Measurements from ENCODE around the gene MTERF1.

Gene MTERF1

DNA sequence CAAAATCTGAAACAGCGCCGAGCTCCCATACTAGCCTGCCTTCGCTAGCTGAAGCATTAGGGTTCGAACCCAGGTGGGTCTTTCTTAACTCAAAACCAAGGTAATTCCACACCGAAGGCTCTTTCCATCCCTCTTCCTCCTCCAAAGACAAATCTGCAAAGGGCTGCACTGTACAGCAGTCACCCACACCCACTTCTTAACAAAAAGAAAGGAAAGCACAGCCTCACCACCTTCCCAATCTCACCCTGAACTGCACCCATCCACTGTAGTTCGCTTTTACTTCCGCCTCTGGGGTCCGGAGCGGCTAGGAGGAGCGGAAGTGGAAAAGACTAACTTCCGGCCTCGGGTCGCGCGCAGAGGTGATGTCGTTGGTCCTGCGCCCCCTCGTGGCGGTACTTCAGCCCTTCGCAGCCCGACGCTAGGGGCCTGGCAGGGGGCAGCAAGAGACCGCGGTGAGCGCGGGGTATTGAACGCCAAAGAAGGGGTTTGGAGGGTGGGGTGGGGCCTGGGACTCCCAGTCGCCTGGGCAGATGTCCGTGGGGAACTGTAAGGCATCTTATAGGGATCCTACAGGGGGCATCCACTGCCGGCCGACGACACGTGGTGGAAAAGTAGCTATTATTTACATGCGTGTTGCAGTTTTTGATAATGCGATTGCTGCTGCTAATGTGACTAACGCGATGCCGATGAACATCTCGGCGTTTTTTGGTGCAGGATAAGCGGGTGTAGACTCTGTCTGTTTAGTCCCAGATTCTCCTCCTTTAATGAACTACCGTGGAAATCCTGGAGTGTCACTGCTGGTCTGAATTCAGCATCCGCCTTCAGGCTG is at the start of gene MTERF1:
TSS of gene MTERF1 (minus strand) at position 290 of the 829 bp plus-strand sequence. CDS start 619 bp downstream, outside the sequence.
- Mint-ChIP-seq H3K27ac (peak within 1 kb of the TSS; percentile 96), H3K27me3 (no peaks in the 10 kb centered on the region), H3K4me1 (ENCODE audit: low read depth) (peaks cover 45% of the 10 kb centered on the region), H3K9me3 (no peaks in the 10 kb centered on the region), H3K4me3 (peak within 1 kb of the TSS; percentile 87), H3K36me3 (ENCODE audit: low read depth) (peaks cover 49% of the 10 kb centered on the region)
- peak; percentile 96 for DNase-seq

DNA sequence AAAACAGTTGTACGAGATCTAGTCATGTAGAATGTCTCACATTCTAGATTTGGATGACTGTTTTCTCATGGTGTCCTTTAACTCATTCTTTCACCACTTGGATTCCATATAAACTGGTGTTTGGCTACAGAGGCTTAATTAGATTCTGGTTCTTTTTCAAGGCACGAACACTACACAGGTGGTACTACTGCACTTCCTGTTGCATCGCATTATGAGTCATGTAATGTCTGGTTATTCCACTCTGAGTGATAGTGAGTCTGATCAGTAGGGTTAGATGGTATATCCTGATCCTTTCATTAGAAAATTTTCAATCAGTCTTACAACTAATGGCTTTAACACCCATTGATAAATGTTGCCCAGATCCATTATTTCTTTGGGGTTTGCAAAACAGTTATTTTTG is 49.0 kb upstream of the MTERF1 start:
- no peaks in the 10 kb centered on the region for H3K36me3 Mint-ChIP-seq (ENCODE audit: low read depth)
- H3K9me3 Mint-ChIP-seq, result peaks cover 3% of the 10 kb centered on the region
- no peak overlapping the region for H3K27ac Mint-ChIP-seq
- H3K4me1 Mint-ChIP-seq (ENCODE audit: low read depth), result peaks cover 15% of the 10 kb centered on the region
- H3K27me3 Mint-ChIP-seq, result peaks cover 18% of the 10 kb centered on the region
- H3K4me3 Mint-ChIP-seq, result no peak overlapping the region
- DNase-seq, result no peak

DNA sequence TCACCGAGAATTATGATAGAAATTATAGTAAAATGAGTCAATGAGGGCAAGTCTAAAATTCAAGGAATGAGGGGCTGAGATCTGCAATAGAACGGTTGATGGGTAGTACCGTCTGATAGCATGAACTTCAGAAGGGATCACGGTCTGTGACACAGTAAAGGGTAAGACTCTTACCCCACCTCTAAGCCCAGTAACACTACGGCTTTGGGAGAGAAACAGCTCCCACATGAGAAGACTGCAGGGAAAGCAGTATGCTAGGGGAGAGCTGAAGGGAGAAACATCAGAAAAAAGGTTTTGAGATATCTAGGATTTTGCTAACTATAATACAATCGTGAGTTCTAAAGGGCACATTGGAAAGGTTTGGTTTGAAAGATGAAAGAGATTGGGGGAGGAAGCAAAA is 47.4 kb upstream of the MTERF1 start:
- Mint-ChIP-seq H3K36me3 (ENCODE audit: low read depth) (no peaks in the 10 kb centered on the region), H3K4me1 (ENCODE audit: low read depth) (peaks cover 15% of the 10 kb centered on the region), H3K9me3 (peaks cover 3% of the 10 kb centered on the region), H3K27ac (no peak overlapping the region), H3K4me3 (no peak overlapping the region), H3K27me3 (peaks cover 21% of the 10 kb centered on the region)
- DNase-seq, result no peak

- Mint-ChIP-seq H3K4me3 (no peak overlapping the region), H3K9me3 (no peaks in the 10 kb centered on the region), H3K27ac (no peak overlapping the region), H3K36me3 (ENCODE audit: low read depth) (no peaks in the 10 kb centered on the region), H3K27me3 (peaks cover 26% of the 10 kb centered on the region), H3K4me1 (ENCODE audit: low read depth) (peaks cover 2% of the 10 kb centered on the region)
- DNase-seq, result no peak
Observed at GRCh38 chr7:91922857-91923256, 42.4 kb upstream of the MTERF1 start.

DNA sequence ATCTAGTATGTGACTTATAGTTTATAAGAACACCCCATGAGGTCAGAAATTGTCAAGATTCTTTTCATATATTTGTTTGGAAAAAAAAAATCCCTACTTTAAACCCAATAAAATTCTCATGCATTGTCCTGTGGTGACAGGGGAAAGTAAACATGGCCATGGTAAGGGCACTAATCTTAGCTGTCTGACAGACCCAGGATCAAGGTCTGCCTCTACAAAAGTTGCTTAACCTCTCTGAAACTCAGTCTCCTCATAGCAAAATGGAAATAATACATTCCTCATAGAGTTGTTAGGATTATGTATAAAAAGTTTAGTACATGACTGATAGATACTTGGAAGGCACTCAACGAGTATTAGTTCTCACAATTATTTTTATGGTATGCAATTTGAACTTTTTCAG is 37.9 kb upstream of the MTERF1 start:
- H3K4me1 Mint-ChIP-seq (ENCODE audit: low read depth), result peaks cover 4% of the 10 kb centered on the region
- H3K4me3 Mint-ChIP-seq, result no peak overlapping the region
- H3K36me3 Mint-ChIP-seq (ENCODE audit: low read depth), result no peaks in the 10 kb centered on the region
- DNase-seq, result no peak
- H3K9me3 Mint-ChIP-seq, result no peaks in the 10 kb centered on the region
- peaks cover 9% of the 10 kb centered on the region for H3K27me3 Mint-ChIP-seq
- no peak overlapping the region for H3K27ac Mint-ChIP-seq

DNA sequence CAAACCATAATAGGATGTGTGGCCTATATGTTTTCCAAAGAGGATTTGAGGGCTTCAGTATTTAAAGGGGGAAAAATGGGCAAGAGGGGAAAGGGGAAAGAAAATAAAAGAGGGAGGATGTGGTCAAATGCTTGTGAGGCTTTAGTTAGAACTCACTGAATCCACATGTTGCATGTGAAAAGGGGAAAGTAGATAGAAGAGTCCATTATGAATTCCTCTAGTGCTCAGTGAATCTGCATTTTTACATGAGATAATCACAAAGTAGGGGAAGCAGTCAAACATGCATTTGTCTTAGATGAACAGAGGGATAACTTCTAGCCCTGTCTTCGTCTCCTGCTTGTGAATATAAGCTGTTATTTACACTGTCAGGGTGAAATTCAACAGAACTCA is 35.5 kb upstream of the MTERF1 start:
- H3K4me1 Mint-ChIP-seq (ENCODE audit: low read depth), result peaks cover 4% of the 10 kb centered on the region
- H3K27me3 Mint-ChIP-seq, result peaks cover 9% of the 10 kb centered on the region
- H3K9me3 Mint-ChIP-seq, result no peaks in the 10 kb centered on the region
- H3K4me3 Mint-ChIP-seq, result no peak overlapping the region
- H3K36me3 Mint-ChIP-seq (ENCODE audit: low read depth), result no peaks in the 10 kb centered on the region
- no peak for DNase-seq
- H3K27ac Mint-ChIP-seq, result no peak overlapping the region

GRCh38 chr7:91915401-91916050 is 35.0 kb upstream of the MTERF1 start:
- H3K36me3 Mint-ChIP-seq (ENCODE audit: low read depth), result no peaks in the 10 kb centered on the region
- no peaks in the 10 kb centered on the region for H3K9me3 Mint-ChIP-seq
- peaks cover 4% of the 10 kb centered on the region for H3K4me1 Mint-ChIP-seq (ENCODE audit: low read depth)
- no peak overlapping the region for H3K27ac Mint-ChIP-seq
- no peak overlapping the region for H3K4me3 Mint-ChIP-seq
- H3K27me3 Mint-ChIP-seq, result peaks cover 9% of the 10 kb centered on the region
- no peak for DNase-seq

DNA sequence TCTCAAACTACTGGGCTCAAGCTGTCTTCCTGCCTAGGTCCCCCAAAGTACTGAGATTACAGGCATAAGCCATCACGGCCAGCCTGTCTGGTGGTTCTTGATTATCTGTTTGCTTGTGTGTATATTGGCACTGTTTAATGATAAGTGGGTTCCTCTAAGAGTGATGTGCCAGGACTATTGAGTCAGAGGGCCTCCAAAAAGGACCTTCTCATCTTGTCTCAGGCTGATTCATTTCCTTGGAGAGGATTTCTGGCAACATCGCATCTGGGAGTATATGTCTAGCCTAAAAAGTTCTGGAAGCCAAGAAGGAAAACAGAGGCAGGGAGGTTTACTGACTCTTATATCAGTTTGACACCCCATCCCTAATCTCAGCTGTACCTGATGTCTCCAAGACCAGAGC is 33.1 kb upstream of the MTERF1 start:
- Mint-ChIP-seq H3K4me1 (ENCODE audit: low read depth) (peaks cover 4% of the 10 kb centered on the region), H3K4me3 (no peak overlapping the region)

DNA sequence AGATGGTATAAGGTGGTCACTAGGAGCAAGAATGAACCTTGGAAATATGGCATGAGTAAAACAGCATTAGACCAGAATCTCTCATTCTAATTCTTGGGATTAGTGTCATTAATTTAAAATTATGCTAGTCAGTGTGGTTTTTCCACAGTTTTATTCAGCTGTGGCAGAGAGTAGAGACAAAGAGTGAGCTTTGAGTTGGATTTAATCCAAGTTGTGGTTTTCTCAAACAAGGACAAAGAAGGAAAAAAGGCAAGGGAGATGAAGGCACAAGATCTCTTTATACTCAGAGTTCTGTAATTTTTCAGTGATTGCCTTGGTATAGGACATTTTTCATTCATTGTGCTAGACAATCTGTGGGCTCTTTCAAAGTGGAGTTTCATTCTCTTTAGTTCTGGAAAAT is 32.0 kb upstream of the MTERF1 start:
- Mint-ChIP-seq H3K27ac (no peak overlapping the region), H3K4me3 (no peak overlapping the region), H3K4me1 (ENCODE audit: low read depth) (peaks cover 4% of the 10 kb centered on the region), H3K9me3 (no peaks in the 10 kb centered on the region), H3K27me3 (peaks cover 5% of the 10 kb centered on the region), H3K36me3 (ENCODE audit: low read depth) (no peaks in the 10 kb centered on the region)
- no peak for DNase-seq

More for the DNA sequence above, 33.1 kb upstream of the MTERF1 start:
- Mint-ChIP-seq H3K36me3 (ENCODE audit: low read depth) (no peaks in the 10 kb centered on the region), H3K27ac (no peak overlapping the region), H3K27me3 (peaks cover 10% of the 10 kb centered on the region), H3K9me3 (no peaks in the 10 kb centered on the region)
- DNase-seq, result no peak

DNA sequence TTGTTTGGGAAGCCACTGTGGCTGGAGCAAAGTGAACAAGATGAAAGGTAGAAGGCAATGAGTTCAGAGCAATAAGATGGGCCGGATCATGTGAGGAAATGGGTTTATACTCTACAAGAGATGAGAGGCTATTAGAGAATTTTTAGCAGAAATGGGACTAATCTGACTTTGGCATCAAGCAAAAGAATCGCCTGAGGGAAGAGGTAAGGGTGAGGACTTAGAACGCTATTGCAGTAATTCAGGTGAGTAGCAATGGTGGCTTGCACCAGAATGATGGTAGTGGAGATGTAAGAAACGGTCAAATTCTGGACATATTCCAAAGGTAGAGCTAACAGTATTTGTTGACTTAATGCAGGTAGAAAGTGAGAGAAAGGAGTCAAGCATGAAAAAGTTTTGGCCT is 30.6 kb upstream of the MTERF1 start:
- Mint-ChIP-seq H3K27ac (no peak overlapping the region), H3K4me3 (no peak overlapping the region), H3K4me1 (ENCODE audit: low read depth) (peaks cover 4% of the 10 kb centered on the region), H3K27me3 (peaks cover 8% of the 10 kb centered on the region), H3K9me3 (no peaks in the 10 kb centered on the region), H3K36me3 (ENCODE audit: low read depth) (no peaks in the 10 kb centered on the region)
- no peak for DNase-seq

GRCh38 chr7:91910171-91910570 is 29.7 kb upstream of the MTERF1 start:
- no peak overlapping the region for H3K27ac Mint-ChIP-seq
- DNase-seq, result no peak
- peaks cover 4% of the 10 kb centered on the region for H3K4me1 Mint-ChIP-seq (ENCODE audit: low read depth)
- peaks cover 8% of the 10 kb centered on the region for H3K27me3 Mint-ChIP-seq
- H3K9me3 Mint-ChIP-seq, result no peaks in the 10 kb centered on the region
- no peak overlapping the region for H3K4me3 Mint-ChIP-seq
- no peaks in the 10 kb centered on the region for H3K36me3 Mint-ChIP-seq (ENCODE audit: low read depth)

DNA sequence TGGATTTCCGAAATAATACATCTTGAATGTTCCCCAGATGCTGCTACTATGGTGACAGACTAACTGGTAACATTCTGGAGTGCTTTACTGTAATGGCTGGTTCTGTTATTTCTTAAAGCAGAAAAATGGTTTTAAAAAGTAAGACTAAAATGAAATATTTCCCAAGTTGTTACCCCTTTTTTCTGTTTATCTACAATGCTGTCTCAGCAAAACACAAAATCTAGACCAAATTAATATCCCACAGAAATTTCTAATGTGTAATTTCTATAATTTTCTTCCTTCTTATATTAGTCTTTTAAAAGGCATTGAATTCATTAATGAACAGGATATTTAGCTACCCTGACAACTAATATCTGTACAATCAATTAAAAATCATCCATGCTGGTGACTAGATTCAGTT is 19.1 kb upstream of the MTERF1 start:
- Mint-ChIP-seq H3K4me1 (ENCODE audit: low read depth) (no peaks in the 10 kb centered on the region), H3K4me3 (no peak overlapping the region), H3K27ac (no peak overlapping the region), H3K27me3 (no peaks in the 10 kb centered on the region), H3K36me3 (ENCODE audit: low read depth) (no peaks in the 10 kb centered on the region), H3K9me3 (no peaks in the 10 kb centered on the region)
- DNase-seq, result no peak

DNA sequence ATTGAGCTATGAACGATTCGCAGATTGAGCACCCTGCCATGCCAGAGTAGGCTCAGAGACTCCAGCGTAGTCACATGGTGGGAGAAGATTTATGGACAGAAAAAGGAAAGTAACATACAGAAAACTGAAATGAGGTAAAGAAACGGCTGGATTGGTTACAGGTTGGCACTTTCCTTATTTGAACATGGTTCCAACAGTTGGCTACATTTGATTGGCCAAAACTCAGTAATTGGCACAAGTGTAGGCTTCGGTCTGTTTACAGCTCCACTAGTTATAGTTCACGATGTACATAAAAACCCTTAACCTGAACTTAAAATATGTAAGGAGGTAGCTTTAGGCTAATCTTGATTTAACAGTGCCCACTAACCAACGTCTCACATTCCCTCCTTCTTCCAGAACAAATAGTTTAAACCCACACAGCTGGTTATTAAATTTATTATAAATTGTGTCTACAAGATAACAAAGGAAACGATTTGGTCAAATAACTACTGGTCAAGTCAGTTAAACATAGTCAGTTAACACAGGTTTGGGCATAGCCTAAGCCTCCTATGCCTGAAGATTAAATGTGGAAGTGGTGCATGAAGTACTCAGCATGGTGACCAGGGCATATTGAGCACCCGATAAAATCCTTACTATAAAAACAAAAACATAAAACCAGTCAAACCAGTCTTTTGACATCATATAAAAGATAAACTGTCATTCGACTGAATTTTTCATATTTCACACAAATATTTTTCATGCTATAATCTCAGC is 17.9 kb upstream of the MTERF1 start:
- Mint-ChIP-seq H3K4me3 (no peak overlapping the region), H3K27me3 (no peaks in the 10 kb centered on the region), H3K27ac (no peak overlapping the region), H3K36me3 (ENCODE audit: low read depth) (no peaks in the 10 kb centered on the region), H3K9me3 (no peaks in the 10 kb centered on the region), H3K4me1 (ENCODE audit: low read depth) (no peaks in the 10 kb centered on the region)
- DNase-seq, result no peak

DNA sequence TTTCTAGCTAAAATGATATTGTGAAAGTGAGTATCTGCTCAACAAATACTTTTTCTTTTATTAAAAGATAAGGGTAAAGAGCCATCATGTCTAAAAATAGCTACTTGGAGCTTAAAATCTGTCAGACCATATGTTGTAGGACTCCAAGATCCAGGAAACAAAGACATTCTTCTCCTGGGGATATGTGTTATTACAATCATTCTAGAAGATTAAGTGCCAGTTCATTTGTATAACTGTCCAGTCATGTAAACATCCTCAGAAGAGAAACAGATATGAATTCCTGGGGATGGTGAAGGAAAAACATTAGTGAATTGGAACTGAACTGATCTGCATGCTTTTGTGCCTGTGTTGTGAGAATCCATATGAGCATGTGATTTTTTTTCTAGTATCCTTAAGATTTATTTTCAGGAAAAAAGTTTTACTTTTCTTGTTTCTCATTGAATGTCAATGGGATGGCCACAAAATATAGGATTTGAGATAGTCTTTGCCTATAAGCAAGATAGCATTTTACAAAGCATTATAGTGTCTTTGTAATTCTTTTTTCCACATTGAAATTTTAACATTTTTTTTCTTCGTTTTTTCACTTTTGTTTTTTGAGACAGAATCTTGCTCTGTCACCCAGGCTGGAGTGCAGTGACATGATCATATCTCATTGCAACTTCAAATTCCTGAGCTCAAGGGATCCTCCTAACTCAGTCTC is 14.4 kb upstream of the MTERF1 start:
- no peak overlapping the region for H3K27ac Mint-ChIP-seq
- H3K27me3 Mint-ChIP-seq, result no peaks in the 10 kb centered on the region
- no peaks in the 10 kb centered on the region for H3K36me3 Mint-ChIP-seq (ENCODE audit: low read depth)
- no peak for DNase-seq
- no peaks in the 10 kb centered on the region for H3K4me1 Mint-ChIP-seq (ENCODE audit: low read depth)
- no peaks in the 10 kb centered on the region for H3K9me3 Mint-ChIP-seq
- no peak overlapping the region for H3K4me3 Mint-ChIP-seq
